ENCODE measurements around the gene MADCAM1. TPM values are rescaled to one million over a fixed set of nuclear protein-coding genes. Genes with fewer than 3 reads are reported as not detected.

MADCAM1 gene
- total RNA-seq, 5 donors from 2014 or later (not counting 1 experiment from before 2014, with no cell fraction given): 0.40 to 1.6 (median 1.4) TPM

DNA sequence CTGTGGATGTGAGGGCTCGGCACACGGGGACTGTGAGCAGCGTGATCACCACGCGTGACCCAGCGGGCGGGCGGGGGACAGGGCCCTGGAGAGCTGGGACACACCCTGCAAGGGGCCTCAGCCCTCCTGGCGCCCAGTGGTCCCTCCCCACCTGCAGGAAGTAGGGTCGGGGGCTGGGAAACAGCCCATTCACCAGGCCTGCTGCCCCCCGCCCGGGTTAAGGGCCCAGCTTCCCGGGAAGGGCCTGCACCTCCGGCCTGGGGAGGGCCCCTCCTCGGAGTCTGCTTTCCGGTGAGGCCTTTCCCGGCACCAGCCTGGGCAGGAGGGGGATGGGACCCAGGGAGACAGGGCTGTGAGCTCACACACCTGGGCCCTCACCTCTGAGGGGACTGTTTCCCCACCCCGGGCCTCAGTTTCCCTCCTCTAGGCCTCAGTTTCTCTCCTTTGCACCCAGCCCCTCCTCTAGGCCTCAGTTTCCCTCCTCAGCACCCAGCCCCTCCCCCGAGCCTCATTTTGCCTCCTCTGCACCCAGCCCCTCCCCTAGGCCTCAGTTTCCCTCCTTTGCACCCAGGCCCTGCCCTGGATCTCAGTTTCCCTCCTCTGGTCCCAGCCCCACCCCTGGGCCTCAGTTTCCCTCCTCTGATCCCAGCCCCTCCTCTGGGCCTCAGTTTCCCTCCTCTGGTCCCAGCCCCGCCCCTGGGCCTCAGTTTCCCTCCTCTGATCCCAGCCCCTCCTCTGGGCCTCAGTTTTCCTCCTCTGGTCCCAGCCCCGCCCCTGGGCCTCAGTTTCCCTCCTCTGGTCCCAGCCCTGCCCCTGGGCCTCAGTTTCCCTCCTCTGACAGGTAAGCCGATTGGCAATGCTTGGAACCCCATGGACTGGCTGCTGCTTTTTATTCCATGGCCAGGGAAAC, 1.9 kb upstream of the MADCAM1 start:
- no peak for DNase-seq
- 31% methylated on average over 20 of the region's 22 CpGs for WGBS (ENCODE audit: insufficient coverage)
- Mint-ChIP-seq H3K4me3 (no peak overlapping the region), H3K4me1 (peaks cover 9 to 24% (median 20%) of the 10 kb centered on the region in 3 donors), H3K36me3 (peaks cover 3% of the 10 kb centered on the region), H3K27me3 (peaks cover 9 to 13% of the 10 kb centered on the region in 2 donors), H3K9me3 (no peaks in the 10 kb centered on the region), H3K27ac (no peak overlapping the region)
- Histone ChIP-seq H3K4me3 (ENCODE audit: control insufficient read depth in 1 of 2, extremely low read depth in 1 of 2, low read length in 1 of 2) (no peak overlapping the region), H3K4me1 (ENCODE audit: control insufficient read depth in 1 of 2, extremely low read depth in 1 of 2, insufficient read depth in 2 of 2, low read length in 2 of 2) (peaks cover 0 to 30% of the 10 kb centered on the region in 2 experiments), H3K27ac (ENCODE audit: low read length) (no peak overlapping the region), H3K9me3 (no peaks in the 10 kb centered on the region), H3K27me3 (replicated peaks in 1 of 2; ENCODE audit: control insufficient read depth in 2 of 2, extremely low read depth in 1 of 2, insufficient read depth in 2 of 2, low read length in 1 of 2) (peaks cover 2 to 40% of the 10 kb centered on the region in 2 experiments), H3K36me3 (ENCODE audit: control insufficient read depth in 2 of 2, extremely low read depth in 1 of 2, insufficient read depth in 1 of 2, low read length in 1 of 2) (no peaks in the 10 kb centered on the region)
- no peak for ATAC-seq (replicated peaks in 1 of 4)
- ChIA-PET CTCF (no interaction called here), POLR2A (no interaction called here)

DNA sequence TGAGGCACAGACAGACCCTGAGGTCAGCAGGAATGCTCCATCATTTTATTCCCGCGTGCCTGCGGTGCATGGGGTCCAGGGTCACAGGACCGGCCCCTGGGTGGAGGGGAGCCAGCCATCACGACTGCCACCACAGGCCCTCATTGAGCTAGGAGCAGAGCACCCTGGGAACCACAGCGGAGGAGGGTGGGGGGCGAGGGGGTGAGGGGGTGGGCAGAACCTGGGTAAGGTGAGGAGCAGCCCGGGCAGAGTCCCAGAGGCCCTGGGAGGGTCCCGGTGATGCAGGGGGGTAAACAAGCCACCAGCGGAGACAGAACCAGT, 1.2 kb upstream of the MADCAM1 start:
- no peak overlapping the region for H3K4me3 Mint-ChIP-seq
- DNase-seq: no peak
- ATAC-seq (replicated peaks in 1 of 4): no peak
- peaks cover 0 to 25% of the 10 kb centered on the region in 2 experiments for H3K4me1 ChIP-seq (ENCODE audit: control insufficient read depth in 1 of 2, extremely low read depth in 1 of 2, insufficient read depth in 2 of 2, low read length in 2 of 2)
- ChIA-PET CTCF (interaction anchor here in 1 of 2 donors (1.0 to 1.3 kb wide), 3 partner anchors 9 to 15 kb away, joined by 3 read pairs; no protein-coding TSS in a partner anchor), POLR2A (no interaction called here)
- H3K27me3 ChIP-seq (replicated peaks in 1 of 2; ENCODE audit: control insufficient read depth in 2 of 2, extremely low read depth in 1 of 2, insufficient read depth in 2 of 2, low read length in 1 of 2): peaks cover 4 to 45% of the 10 kb centered on the region in 2 experiments
- H3K27ac Mint-ChIP-seq: no peak overlapping the region
- H3K4me3 ChIP-seq (ENCODE audit: control insufficient read depth in 1 of 2, extremely low read depth in 1 of 2, low read length in 1 of 2): no peak overlapping the region
- 63% methylated on average over 2 of the region's 10 CpGs for WGBS (ENCODE audit: insufficient coverage)
- no peak overlapping the region for H3K27ac ChIP-seq (ENCODE audit: low read length)
- peaks cover 8 to 18% (median 16%) of the 10 kb centered on the region in 3 donors for H3K4me1 Mint-ChIP-seq
- H3K36me3 Mint-ChIP-seq: peaks cover 3% of the 10 kb centered on the region
- no peaks in the 10 kb centered on the region for H3K9me3 Mint-ChIP-seq
- no peaks in the 10 kb centered on the region for H3K9me3 ChIP-seq
- peaks cover 11 to 16% of the 10 kb centered on the region in 2 donors for H3K27me3 Mint-ChIP-seq
- no peaks in the 10 kb centered on the region for H3K36me3 ChIP-seq (ENCODE audit: control insufficient read depth in 2 of 2, extremely low read depth in 1 of 2, insufficient read depth in 1 of 2, low read length in 1 of 2)

DNA sequence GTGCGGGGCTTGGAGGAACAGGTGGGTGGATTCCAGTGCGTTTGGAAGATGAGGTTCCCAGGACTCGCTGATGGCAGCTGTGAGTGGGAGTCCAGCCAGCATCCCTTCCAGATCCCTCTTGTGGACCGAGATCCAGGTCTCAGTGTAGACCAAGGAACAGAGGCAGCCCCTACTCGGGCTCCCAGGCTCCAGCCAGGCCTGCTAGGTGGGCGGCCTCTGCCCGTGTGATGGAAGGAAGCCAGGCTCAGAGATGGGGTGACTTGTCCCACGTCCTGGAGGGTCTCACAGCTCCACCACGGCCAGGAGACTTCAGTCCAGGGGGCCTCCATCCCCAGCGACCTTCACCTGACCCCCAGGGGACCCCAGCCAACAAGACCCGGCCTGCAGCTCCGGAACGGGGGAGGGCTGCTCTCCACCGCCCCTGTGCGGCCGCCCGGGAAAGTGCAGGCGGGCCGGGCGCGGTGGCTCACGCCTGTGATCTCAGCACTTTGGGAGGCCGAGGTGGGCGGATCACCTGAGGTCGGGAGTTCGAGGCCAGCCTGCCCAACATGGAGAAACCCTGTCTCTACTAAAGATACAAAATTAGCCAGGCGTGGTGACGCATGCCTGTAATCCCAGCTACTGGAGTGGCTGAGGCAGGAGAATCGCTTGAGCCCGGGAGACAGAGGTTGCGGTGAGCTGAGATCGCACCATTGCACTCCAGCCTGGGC, 729 bp upstream of the MADCAM1 start:
- no peaks in the 10 kb centered on the region for H3K9me3 Mint-ChIP-seq

DNA sequence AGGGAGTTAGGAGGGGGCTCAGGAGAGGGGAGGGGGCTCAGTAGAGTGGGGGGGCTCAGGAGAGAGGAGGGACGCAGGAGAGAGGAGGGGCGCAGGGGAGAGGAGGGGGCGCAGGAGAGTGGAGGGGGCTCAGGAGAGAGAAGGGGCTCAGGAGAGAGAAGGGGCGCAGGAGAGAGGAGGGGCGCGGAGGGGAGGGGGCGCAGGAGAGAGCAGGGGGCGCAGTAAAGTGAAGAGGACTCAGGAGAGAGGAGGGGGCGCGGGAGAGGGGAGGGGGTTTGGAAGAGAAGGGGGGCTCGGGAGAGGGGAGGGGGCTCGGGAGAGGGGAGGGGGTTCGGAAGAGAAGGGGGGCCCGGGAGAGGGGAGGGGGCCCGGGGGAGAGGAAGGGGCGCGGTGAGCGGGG, 700 bp downstream of the MADCAM1 start:
- Histone ChIP-seq H3K36me3 (ENCODE audit: control insufficient read depth in 2 of 2, extremely low read depth in 1 of 2, insufficient read depth in 1 of 2, low read length in 1 of 2) (no peaks in the 10 kb centered on the region), H3K27ac (ENCODE audit: low read length) (no peak overlapping the region), H3K9me3 (no peaks in the 10 kb centered on the region), H3K4me3 (ENCODE audit: control insufficient read depth in 1 of 2, extremely low read depth in 1 of 2, low read length in 1 of 2) (no peak overlapping the region), H3K4me1 (ENCODE audit: control insufficient read depth in 1 of 2, extremely low read depth in 1 of 2, insufficient read depth in 2 of 2, low read length in 2 of 2) (peaks cover 0 to 25% of the 10 kb centered on the region in 2 experiments), H3K27me3 (replicated peaks in 1 of 2; ENCODE audit: control insufficient read depth in 2 of 2, extremely low read depth in 1 of 2, insufficient read depth in 2 of 2, low read length in 1 of 2) (peaks cover 4 to 46% of the 10 kb centered on the region in 2 experiments)
- Mint-ChIP-seq H3K27ac (no peak overlapping the region), H3K4me1 (peaks cover 6 to 17% (median 15%) of the 10 kb centered on the region in 3 donors), H3K9me3 (no peaks in the 10 kb centered on the region), H3K4me3 (no peak overlapping the region), H3K27me3 (peaks cover 11 to 16% of the 10 kb centered on the region in 2 donors), H3K36me3 (peaks cover 3% of the 10 kb centered on the region)
- no peak for DNase-seq
- CTCF ChIA-PET: no interaction called here
- POLR2A ChIA-PET: no interaction called here
- WGBS (ENCODE audit: insufficient coverage): 0% methylated on average over 4 of the region's 18 CpGs
- no peak for ATAC-seq (replicated peaks in 1 of 4)

More for the DNA sequence above, 729 bp upstream of the MADCAM1 start:
- Mint-ChIP-seq H3K27me3 (peaks cover 11 to 16% of the 10 kb centered on the region in 2 donors), H3K4me3 (peak overlapping the region in 1 of 3 donors; percentile 13), H3K36me3 (peaks cover 3% of the 10 kb centered on the region), H3K4me1 (peaks cover 6 to 17% (median 15%) of the 10 kb centered on the region in 3 donors), H3K27ac (no peak overlapping the region)
- POLR2A ChIA-PET: no interaction called here
- Histone ChIP-seq H3K36me3 (ENCODE audit: control insufficient read depth in 2 of 2, extremely low read depth in 1 of 2, insufficient read depth in 1 of 2, low read length in 1 of 2) (no peaks in the 10 kb centered on the region), H3K27ac (ENCODE audit: low read length) (no peak overlapping the region), H3K4me1 (ENCODE audit: control insufficient read depth in 1 of 2, extremely low read depth in 1 of 2, insufficient read depth in 2 of 2, low read length in 2 of 2) (peaks cover 0 to 25% of the 10 kb centered on the region in 2 experiments), H3K9me3 (no peaks in the 10 kb centered on the region), H3K27me3 (replicated peaks in 1 of 2; ENCODE audit: control insufficient read depth in 2 of 2, extremely low read depth in 1 of 2, insufficient read depth in 2 of 2, low read length in 1 of 2) (peaks cover 4 to 46% of the 10 kb centered on the region in 2 experiments), H3K4me3 (ENCODE audit: control insufficient read depth in 1 of 2, extremely low read depth in 1 of 2, low read length in 1 of 2) (no peak overlapping the region)
- 31% methylated on average over 25 of the region's 32 CpGs for WGBS (ENCODE audit: insufficient coverage)
- CTCF ChIA-PET: interaction anchor here in 1 of 2 donors (1.0 to 1.3 kb wide), 3 partner anchors 9 to 15 kb away, joined by 3 read pairs; no protein-coding TSS in a partner anchor
- ATAC-seq (replicated peaks in 1 of 4): peak in 2 of 4 experiments; percentile 53 to 56
- DNase-seq: peak in 18 of 35 experiments; percentile 16 to 63 (median 42)

DNA sequence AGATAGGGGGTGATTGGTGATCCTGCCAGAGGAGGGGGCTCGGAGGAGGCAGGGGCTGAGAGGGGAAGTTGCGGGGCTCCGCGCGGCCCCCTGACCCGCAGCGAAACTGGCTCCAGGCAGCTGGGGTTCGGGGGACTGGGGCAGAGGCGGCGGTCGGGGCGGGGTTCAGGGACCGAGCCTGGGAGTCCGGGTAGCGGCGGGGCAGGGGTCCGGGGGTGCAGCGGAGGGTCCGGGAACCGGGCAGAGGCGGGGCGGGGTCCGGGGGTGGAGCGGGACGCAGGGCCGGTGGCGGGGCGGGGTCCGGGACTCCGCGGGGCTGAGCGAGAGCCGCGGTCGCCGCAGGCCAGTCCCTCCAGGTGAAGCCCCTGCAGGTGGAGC, 1.2 kb downstream of the MADCAM1 start:
- no peak for DNase-seq
- H3K9me3 ChIP-seq: no peaks in the 10 kb centered on the region
- Mint-ChIP-seq H3K4me1 (peaks cover 6 to 17% (median 15%) of the 10 kb centered on the region in 3 donors), H3K27me3 (peaks cover 11 to 16% of the 10 kb centered on the region in 2 donors), H3K9me3 (no peaks in the 10 kb centered on the region), H3K27ac (no peak overlapping the region), H3K4me3 (no peak overlapping the region), H3K36me3 (peaks cover 3% of the 10 kb centered on the region)
- WGBS (ENCODE audit: insufficient coverage): 2% methylated on average over 35 of the region's 36 CpGs
- H3K27me3 ChIP-seq (replicated peaks in 1 of 2; ENCODE audit: control insufficient read depth in 2 of 2, extremely low read depth in 1 of 2, insufficient read depth in 2 of 2, low read length in 1 of 2): peaks cover 4 to 46% of the 10 kb centered on the region in 2 experiments
- POLR2A ChIA-PET: no interaction called here
- H3K4me1 ChIP-seq (ENCODE audit: control insufficient read depth in 1 of 2, extremely low read depth in 1 of 2, insufficient read depth in 2 of 2, low read length in 2 of 2): peaks cover 0 to 25% of the 10 kb centered on the region in 2 experiments
- CTCF ChIA-PET: interaction anchor here in 1 of 2 donors (1.5 kb wide), 1 partner anchor 9 kb away, joined by 6 read pairs; no protein-coding TSS in a partner anchor
- H3K36me3 ChIP-seq (ENCODE audit: control insufficient read depth in 2 of 2, extremely low read depth in 1 of 2, insufficient read depth in 1 of 2, low read length in 1 of 2): no peaks in the 10 kb centered on the region
- ATAC-seq (replicated peaks in 1 of 4): peak in 2 of 4 experiments; percentile 24 to 26
- H3K27ac ChIP-seq (ENCODE audit: low read length): no peak overlapping the region
- H3K4me3 ChIP-seq (ENCODE audit: control insufficient read depth in 1 of 2, extremely low read depth in 1 of 2, low read length in 1 of 2): no peak overlapping the region

DNA sequence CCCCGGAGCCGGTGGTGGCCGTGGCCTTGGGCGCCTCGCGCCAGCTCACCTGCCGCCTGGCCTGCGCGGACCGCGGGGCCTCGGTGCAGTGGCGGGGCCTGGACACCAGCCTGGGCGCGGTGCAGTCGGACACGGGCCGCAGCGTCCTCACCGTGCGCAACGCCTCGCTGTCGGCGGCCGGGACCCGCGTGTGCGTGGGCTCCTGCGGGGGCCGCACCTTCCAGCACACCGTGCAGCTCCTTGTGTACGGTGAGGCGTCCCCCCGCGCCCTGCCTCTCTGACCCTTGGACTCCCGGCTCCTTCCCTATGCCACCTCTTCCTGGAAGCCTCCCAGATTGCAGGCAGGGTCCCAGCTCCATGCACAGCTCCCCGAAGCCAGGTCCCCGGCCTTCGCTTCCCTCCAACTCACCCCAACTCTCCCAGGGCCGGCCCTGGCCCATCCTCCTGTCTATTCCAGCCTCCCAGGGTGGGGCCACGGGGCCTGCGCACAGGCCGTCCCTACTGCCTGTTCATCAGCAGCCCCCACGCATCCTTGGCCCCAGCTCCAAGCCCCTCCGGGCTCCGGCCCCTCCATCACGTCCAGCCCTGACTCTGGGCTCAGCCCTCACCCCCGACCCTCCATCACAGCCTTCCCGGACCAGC, 1.7 kb downstream of the MADCAM1 start:
- ATAC-seq (replicated peaks in 1 of 4) (peak in 2 of 4 experiments; percentile 28 to 36), DNase-seq (no peak)
- 9% methylated on average over 50 of the region's 50 CpGs for WGBS (ENCODE audit: insufficient coverage)
- Histone ChIP-seq H3K27ac (ENCODE audit: low read length) (no peak overlapping the region), H3K27me3 (replicated peaks in 1 of 2; ENCODE audit: control insufficient read depth in 2 of 2, extremely low read depth in 1 of 2, insufficient read depth in 2 of 2, low read length in 1 of 2) (peaks cover 4 to 46% of the 10 kb centered on the region in 2 experiments), H3K9me3 (no peaks in the 10 kb centered on the region), H3K36me3 (ENCODE audit: control insufficient read depth in 2 of 2, extremely low read depth in 1 of 2, insufficient read depth in 1 of 2, low read length in 1 of 2) (no peaks in the 10 kb centered on the region), H3K4me3 (ENCODE audit: control insufficient read depth in 1 of 2, extremely low read depth in 1 of 2, low read length in 1 of 2) (no peak overlapping the region), H3K4me1 (ENCODE audit: control insufficient read depth in 1 of 2, extremely low read depth in 1 of 2, insufficient read depth in 2 of 2, low read length in 2 of 2) (peaks cover 0 to 25% of the 10 kb centered on the region in 2 experiments)
- H3K9me3 Mint-ChIP-seq: no peaks in the 10 kb centered on the region
- no peak overlapping the region for H3K27ac Mint-ChIP-seq
- H3K36me3 Mint-ChIP-seq: peaks cover 3% of the 10 kb centered on the region
- ChIA-PET POLR2A (no interaction called here), CTCF (interaction anchor here (0.5 to 1.5 kb wide), 2 partner anchors 9 to 133 kb away, joined by 5 to 6 read pairs; no protein-coding TSS in a partner anchor)
- peaks cover 11 to 16% of the 10 kb centered on the region in 2 donors for H3K27me3 Mint-ChIP-seq
- H3K4me3 Mint-ChIP-seq: peak overlapping the region in 2 of 3 donors; percentile 13 to 62
- H3K4me1 Mint-ChIP-seq: peaks cover 4 to 17% (median 13%) of the 10 kb centered on the region in 3 donors

Measured in T-cell (primary cell).